GM21737 (cell line): Measurements from ENCODE around the gene NPTX1.

Experiments
- ATAC-seq: cut with Tn5 transposase; IDR thresholded peaks from one replicate; pipeline ENCODE4 v1.9.1; 2021; ENCODE audit warnings: mild to moderate bottlenecking, moderate library complexity; ENCODE audit not compliant: unreplicated experiment

The NPTX1 gene

DNA sequence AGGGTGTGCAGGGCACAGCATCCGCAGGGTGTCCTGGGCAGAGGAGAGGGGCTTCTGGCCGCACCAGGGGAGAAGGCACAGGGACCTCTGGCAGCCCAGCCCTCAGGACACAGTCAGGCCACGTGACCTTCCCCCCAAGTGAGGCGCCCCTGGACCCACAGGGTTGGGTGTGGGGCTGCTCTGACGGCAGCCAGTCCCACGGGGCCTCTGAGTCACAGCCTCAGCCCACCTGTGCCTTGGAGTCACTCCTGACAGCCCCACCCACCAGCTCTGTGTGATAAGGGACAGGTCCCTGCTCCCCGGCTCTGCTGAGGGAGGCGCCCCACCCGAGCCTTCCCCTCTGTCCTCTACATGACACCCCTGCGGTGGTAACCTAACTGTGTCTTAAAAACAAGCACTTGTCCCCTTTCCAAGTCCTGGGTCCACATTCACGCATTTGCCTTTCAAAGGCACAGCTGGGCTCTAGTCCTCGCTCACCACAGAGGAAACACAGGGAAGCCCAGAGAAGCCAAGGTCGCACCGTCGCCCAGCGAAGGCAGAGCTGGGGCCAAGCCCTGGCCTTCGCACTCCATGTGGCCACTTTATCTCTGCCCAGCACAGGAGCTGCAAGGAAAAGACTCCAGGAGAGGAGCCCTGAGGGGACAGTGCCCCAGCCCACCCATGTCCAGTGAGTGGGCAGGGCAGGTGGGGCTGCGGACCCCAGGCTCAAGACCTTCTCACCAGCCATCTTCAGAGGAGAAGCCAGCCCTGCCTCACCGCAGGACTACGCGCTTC is 5.1 kb upstream of the NPTX1 start:
- no peak for ATAC-seq

DNA sequence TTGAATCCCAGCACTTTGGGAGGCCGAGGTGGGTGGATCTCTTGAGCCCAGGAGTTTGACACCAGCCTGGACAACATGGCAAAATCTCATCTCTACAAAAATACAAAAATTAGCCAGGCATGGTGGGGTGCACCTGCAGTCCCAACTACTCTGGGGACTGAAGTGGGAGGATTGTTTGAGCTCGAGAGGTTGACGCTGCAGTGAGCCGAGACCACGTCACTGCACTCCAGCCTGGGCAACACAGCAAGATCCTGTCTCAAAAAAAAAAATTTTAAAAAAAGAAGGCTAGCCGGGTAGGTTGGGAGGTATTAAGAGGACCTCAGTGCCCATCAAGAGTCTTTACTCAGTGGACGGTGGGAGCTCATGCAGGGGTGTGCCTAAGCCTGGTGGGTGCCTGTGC is 3.8 kb upstream of the NPTX1 start:
- no peak for ATAC-seq

DNA sequence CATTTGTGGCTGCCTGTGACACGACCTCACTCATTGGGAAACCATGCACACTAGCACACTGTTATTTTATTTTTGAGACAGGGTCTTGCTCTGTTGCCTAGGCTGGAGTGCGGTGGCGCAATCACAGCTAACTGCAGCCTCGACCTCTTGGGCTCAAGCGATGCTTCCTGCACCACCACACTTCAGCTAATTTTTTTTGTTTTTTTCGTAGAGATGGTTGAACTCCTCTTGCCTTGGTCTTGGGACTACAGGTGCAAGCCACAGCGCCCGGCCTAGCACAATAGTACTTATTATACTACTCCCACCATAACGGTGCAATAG is 2.8 kb upstream of the NPTX1 start:
- no peak for ATAC-seq

DNA sequence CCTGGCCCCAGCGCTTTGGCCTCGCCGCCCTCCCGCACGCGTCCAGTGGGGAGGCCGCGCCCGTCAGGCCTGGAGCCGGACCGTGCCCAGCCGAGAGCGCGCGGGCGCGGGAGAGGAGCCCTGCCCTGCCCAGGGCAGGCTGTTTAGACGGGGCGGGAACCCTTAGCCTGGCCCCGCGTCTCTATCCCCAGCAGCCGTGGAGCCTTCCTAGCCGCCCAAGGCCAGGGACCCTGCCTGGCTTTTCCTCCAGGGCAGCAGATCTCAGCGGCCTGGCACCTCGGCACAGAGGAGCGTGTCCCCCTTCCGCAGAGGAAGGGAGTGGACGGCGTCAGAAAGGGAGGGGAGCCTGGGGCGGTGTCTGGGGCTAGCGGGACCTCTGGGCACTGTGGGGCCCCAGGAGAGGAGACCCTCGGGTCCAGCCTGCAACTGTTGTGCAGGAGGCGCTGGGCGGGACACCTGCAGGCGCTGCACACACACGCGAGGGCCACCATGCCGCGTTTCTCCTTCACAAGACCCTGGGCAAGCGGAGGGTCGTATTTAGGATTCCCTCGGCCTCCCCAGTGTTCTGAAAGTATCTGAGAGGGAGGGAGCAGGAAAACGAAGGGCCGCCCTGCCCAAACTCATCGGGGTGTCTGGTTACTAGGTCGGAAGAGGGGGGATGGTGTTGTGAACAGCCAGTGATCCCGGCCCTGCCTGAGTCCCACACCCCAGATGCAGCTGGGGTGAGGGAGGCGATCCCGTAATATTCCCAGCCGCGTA is 2.3 kb upstream of the NPTX1 start:
- ATAC-seq = no peak

DNA sequence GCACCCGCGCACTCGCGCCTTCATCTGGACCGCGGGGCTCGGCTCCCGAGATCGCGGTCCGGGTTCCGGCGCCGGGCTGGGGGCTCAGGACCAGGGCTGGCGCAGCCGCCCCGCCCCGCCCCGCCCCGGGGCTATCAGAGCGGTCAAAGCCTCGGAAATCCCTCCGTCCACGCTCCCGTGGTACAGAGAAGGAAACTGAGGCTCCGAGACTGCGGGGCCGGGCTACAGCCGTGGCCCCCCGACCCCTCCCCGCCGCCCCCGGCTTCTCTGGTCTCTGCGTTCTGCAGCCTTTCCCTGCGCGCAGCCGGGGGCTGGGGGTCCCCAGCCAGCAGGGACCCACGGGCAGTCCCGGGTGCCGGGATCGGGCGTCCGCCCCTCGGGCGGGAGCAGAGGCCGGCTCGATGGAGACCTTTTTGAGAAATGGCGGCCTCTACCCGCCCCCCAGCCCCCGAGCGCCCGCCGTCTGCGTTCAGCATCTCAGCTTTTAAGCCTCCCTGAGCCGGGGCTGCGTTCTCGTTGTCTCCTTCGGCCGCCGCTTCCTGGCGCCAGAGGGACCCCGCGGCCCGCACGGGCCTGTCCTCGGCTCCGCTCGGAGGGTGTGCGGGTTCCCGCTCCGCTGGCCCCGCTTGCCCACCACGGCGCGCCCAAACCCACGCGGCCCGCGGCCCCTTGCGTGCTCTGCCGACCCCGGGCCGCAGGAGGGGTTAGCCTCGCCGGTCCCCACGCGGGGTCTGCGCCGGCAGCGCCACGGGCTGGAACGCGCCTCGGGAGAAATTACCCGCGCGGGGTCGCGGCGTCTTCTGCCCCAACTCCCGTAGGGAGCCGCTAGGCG is 1.5 kb upstream of the NPTX1 start:
- ATAC-seq = no peak

DNA sequence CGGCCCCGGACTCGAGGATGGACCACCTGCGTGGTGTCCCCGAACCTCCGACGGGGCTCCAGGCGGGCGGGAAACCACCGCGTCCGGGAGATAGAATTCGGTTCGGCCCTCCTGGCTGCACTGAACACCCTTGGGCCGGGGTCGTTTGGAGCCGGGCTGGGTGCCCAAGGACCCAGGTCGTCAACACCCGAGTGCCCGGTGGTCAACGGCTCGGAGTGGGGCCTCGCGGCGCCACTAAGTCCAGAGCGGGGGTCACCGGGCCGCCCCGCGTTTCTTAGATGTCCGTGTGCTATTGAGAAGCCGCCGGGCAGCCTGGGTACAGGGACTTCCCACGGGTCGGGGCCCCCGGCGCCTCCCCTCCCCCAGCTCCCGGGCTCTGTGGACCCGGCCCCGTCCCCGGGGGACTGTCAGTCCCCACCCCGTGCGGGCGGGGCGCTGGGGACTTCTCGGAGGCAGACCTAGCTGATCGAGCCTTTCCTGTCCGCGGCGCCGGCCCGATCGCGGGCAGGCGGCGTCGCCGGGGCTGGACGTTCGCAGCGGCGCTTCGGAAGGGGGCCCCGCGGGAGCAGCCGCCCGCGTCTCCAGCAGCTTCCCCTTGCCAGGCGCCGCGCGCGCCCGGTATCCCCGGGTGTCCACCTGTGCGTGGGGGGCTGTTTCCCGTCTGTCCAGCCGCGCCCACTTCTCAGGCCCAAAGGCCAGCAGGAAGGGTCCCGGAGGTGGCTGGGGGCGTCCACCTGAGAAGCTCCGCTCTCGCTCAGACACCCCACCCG is 655 bp upstream of the NPTX1 start:
- no peak for ATAC-seq

DNA sequence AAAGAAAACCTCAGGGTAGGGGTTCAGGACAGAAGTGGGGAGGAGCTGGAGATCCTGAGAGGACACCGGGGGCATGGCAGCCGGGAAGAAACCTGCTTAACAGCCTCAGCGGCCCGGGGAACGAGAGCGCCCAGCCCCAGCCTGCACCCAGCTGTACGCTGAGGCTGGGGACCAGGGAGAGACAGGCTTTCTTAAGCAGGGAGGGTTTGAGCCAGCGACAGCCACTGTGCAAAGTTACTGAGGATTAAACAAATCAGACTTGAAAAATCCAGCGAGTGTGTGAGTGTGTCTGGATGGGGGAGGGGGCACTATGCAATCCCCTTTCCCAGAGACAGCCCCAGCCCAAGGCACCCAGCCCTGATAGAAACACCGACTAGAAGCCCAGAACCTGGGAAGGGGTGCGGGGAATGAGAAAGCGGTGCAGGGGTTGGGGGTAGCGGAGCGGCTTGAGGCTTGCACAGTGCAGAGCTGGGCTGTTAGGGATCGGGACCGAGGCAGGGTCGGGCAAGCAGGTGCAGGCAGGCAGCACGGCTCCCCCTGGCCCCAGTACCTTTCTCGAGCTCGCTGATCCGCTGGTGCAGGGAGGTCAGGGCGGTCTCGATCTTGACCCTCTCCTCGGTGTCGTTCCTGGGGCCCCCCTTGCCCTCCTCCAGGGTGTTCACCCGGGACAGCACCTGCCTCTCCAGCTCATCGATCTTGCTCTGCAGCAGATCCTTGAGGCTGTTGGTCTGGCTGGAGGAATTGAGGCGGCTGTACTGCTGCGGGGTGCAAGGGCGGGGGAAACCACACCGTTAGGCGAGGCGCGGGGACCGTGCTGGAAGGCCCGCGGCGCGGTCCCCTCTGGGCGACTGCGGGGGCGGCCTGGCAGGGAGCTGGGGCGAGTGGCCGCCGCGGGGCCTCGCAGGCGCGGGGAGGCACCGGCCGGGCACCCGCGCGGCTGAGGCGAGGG is 1.2 kb downstream of the NPTX1 start:
- ATAC-seq = no peak

DNA sequence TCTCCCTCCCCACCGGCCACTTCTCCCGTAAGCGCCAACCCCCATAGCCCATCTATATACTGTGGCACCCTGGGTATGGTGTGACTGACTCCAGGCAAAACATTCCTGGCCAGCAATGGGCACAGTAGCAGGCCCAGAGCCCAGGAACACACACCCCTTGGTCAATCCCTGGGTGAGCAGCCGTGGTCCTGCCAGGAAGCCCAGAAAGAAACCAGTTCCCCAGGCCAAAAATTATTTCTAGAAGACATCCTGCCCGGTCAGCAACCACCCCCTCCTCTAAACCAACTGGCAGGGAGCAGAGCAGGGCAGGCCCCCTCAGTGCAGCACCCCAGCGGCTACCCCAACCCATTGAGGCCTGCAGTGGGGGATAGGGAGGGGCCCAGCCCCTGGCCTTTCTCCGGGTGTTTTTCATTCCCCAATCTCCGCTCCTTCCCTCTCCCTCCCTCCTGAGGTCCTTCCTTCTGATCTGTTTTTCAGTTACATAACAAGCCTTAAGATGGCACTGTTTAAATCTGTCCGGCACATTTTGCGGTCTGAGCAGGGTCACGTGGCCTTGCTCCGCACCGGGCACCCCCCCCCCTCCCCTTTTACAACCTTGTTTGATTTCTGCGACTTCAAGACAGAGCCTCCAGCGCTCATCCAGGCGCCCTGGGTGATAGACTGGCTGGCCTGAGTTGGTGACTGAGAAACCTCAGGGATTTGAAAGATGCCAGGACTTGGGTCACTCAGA is 2.0 kb downstream of the NPTX1 start:
- ATAC-seq = no peak

DNA sequence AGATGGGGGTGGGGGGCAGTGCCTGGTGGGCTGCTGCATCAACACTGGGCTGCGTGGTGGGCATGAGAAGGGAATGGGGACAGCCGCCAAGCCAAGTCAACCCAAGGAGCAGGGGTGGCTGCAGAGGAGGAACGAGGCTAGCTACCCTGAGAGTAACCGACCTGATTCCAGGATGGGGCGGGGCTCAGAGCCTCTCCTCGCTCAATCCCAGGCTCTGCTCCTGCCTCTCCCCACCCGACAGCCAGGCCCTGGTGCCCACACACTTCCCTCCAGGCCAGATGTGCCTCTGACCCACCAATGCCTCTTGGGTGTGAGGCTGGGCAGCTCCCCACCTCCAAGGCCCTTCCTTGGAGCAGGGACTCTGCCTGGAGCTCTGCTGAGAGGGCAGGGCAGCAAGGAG is 2.7 kb downstream of the NPTX1 start:
- no peak for ATAC-seq

DNA sequence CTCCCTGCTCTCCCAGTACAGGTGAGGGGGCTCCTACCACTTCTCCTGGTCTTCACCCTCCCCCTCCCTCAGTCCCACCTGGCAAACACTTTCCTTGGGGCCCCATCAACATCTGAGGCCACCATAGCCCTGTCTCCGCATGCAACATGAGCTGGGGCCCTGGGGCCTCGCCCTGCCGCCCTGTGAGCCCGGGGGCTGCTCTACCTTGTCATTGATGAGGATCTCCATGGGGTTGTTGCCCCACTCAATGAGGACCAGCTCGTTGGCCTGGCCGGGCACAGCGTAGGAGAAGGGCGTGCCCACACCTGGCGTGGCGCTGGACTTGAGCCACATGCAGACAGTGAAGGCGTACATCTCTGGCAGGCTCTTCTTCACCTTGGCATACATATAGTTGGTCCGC is 3.4 kb downstream of the NPTX1 start:
- no peak for ATAC-seq

DNA sequence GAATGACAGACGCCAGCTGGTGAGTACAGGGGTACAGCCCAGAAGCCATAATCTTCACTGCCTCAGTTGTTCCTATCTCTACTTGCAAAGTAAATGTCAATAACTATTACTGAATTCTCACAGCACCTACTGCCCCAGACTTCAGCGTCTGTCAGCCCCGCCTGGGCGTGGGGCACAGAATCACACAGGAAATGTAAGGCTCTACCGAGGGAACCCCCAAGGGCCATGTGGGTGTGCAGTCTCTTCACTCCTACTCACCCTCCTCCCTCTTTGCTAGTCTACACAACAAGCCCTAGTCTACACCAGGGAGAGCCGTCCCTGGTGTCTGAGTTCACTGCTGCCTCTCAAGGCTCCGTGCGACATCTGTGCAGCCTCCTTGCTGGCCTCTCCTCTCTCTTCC is 4.5 kb downstream of the NPTX1 start:
- no peak for ATAC-seq

DNA sequence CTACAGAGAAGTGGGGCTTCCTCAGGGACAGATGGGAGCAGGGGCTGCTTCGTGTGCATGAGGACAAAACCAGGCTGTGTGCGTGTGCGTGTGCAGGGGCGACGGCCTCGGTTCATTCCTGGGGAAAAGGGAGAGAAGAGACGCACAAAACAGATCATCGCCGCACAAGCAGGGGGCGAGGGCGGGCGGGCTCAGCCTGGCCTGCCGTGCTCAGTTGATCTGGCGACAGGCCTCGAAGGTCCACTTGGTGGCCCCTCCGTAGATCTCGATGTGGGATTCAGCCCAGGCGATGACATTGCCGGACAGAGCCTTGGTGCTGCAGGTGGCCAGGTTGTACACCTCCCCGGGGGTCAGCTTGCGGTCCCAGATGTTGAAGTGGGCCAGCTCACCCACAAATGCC is 5.8 kb downstream of the NPTX1 start:
- ATAC-seq = no peak

DNA sequence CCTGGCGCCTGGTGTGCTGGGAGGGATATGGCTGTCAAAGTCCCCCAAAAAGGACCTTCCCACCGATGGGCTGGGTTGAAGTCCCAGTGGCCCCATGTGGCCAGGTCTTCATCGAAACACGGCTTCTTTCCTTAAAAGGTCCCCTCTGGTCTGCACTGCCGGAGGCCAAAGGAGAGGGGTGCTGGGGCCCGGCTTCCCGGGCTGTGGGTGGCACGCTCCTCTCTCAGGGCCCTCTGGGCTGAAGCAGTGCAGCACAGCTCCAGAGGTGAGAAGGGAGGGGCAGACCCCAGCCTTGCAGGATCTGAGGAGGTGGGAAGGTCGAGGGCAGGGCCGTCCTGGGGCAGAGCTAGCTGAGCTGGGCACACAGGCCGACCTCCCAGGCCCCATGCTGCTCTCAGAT is 6.7 kb downstream of the NPTX1 start:
- no peak for ATAC-seq

DNA sequence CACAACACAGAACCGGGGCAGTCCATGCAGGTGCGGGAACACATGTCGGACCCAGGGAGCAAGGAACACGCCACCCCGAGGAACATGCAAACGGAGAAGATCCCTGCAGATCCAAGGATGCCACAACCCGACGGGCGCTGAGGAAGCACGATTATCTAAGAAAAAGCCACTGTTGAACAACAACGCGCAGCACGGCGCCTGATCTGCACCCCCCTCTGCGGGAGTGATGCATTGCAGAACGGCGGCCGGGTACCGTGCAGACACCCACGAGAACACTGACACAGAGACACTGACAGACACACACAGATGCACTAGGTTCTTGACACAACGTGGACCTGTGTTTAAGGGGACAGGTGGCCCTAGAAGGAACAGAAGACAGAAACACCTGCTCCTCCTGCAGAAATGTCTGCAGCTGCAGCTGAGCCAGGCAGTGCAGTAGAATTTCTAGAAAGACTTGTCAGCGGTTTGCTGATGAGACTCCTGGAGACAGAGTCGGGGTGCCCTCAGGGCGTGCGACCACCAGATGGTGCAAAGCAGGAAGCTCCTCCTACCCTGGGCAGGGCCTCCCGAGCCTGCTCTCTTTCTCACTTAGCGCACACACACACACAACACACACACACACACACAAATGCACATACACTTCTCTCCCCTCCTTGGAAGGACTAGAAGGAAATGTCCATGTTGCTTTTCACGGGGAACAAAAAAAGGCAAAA is 7.5 kb downstream of the NPTX1 start:
- no peak for ATAC-seq

DNA sequence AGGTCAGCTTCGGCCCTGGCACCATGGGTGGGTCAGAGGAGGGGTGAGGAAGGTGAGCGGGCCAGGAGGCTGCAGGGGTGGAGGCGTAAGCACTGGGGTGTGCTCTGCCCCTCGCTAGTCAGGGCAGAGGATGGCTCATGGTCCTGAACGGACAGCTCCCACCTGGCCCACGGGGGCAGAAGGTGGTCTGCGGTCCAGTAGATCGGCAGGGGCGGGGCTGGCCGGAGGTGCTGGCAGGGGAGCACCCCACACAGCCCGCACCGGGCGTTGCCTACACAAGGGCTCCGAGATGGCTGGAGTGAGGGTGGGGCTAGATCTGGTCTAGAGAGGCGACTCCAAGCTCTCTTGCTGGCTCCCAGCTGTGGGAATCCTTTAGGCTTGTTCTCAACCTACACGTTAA is 8.2 kb downstream of the NPTX1 start:
- ATAC-seq = no peak

DNA sequence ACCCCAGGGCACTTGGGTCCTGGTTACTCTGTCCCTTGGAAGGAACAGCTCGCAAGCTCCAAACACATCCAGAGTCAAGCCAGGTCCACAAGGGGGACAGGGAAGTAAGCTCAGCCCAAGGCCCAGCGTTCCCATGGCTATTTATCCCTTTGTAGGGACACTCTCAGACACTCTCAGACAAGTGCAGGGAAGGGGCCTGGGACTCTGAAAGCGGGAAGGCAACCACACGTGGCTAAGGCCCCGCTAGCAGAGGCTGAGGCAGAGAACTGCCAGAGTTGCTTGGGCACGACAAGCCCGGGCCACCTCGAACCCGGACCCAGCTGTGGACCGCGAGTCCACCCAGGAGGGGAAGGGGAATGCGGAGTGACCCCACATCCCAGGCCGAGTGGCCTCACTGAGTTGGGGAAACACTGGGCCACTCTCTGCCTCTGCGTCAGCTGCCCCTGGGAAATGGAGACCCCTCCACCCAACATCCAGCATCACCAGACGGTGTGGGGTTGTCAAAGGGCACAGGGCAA is 10.2 kb downstream of the NPTX1 start:
- no peak for ATAC-seq

DNA sequence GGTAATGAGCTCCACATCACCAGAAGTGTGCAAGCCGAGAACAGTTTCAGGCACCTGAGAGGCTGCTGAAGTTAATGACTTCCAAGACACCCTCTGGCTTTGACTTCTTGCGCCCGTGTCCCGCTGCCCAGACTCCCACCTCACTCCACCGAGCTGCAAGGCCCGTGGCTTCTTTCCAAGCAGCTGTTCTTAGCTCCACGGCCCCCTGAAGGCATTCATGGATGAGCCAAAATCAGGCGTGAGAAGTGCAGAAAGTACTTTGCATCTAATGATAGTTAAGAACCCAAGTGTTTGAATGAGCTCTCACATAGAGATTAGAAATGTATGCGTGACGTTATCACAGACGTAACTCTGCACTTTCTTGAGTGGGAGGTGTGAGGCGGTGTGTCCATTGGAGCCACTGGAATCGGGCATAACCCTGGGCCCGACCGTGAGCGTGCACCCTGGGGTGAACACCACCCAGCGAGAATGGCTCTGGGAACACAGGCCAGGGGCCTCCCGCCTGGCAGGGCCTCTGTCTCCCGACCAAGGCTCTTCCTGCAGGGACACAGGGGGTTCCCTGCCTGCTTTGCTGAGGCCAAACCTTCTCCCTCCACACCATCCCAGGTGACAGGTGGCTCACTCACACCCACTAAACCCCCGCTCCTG is 11.0 kb downstream of the NPTX1 start:
- ATAC-seq = no peak

DNA sequence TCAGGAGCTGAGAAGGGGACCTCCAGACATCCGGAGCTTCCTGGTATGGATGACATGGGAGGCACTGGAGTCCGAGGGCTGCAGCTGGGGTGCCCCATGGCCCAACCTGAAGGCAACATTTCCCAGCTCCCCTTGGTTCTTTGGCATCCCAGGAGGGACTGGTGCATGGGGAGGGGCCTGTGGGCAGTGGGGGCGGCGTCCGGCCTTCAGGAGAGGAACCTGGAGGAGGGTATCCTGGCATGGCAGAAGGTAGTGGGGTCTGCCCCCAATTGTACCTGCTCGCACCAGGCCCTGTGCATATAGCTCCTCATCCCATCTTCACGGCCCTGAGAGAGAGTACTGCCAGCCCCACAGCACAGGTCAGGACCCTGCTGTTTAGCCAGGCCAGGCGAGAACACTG is 11.9 kb downstream of the NPTX1 start:
- ATAC-seq = no peak
